COLO668 (cell line): ENCODE measurements around the gene BCAS3.

Experiments
- DNase-seq: peaks from one replicate; lab custom pipeline; 2025; ENCODE audit not compliant: unreplicated experiment; lab: John Stamatoyannopoulos, UW

Gene BCAS3

DNA sequence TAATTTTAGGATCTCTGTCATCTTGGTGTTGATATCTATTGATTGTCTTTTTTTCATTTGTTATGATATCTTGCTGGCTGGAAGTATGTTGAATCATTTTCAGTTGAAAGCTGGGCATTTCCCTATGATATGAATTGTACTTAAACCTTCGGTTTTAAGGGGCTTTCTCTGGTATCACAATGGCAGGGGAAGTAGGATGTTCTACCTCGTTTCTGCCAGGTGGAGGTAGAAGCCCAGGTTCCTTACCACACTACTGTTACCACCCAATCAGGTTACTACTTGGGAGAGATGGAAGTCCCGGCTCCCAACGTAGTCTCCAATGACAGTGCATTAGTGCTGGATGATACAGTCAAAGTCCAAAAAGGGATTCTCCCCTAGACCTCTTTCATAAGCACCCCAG is 440.3 kb downstream of the BCAS3 start:
- no peak for DNase-seq

DNA sequence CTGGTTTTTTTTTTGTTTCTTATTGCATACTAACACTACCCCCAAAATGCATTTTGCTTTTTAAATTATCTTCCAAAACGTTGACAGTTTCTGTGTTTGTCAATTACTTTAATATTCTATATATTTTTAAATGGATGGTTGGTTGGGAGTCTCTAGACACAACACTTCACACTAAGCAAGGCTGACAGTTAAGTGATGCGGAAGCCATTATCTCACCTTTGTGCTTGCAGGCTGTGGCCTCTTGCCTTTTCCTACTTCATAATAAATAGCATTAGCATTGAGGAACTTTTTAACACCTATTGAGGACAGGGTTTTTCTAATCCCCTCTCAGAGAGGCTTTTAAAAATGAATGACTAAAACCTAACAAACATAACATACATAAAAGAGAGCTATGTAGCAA is 441.2 kb downstream of the BCAS3 start:
- DNase-seq = no peak

DNA sequence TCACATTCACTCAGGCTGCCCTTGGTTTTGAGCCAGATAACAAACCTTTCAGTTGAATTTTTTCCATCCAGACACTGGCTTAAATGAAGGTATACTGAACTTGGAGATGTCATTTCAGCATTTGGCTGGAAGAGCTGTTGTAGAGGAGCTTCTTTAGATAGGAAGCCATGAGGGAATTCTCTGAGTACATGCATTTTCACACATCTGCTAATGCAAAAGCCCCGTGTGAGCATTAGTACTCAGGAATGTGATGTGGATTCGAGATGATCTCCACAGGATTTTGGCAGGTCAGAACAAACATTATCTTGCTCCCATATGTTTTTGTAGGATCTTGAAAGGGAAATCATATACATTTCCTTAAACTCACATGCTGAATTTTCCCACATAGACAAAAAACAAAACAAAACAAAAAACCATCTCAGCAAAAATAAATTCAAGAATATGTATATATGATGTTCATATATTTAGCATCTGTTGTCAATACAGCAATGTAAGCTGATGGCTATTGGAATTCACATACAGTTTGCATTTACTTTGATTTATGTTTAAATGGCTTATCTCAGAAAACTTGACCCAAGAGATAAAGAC is 444.8 kb downstream of the BCAS3 start:
- DNase-seq = no peak

DNA sequence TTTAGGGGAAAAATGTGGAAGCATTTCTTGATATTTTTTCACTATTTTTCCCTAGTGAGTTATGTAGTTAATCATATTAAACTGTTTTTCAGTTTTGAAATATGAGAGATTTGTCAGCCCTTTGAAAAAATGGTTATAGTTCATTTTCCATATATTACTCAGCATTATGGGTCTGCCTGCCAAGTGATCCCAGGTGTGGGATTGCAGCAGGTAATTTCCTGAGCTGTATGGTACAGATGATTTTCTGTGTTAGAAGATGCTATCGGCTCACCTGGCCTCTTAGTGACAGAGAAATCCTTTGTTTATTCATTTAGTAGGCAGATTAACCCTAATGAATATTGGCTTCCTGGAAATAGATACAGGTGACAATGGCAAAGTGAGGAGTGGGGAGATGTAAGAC is 446.9 kb downstream of the BCAS3 start:
- no peak for DNase-seq

DNA sequence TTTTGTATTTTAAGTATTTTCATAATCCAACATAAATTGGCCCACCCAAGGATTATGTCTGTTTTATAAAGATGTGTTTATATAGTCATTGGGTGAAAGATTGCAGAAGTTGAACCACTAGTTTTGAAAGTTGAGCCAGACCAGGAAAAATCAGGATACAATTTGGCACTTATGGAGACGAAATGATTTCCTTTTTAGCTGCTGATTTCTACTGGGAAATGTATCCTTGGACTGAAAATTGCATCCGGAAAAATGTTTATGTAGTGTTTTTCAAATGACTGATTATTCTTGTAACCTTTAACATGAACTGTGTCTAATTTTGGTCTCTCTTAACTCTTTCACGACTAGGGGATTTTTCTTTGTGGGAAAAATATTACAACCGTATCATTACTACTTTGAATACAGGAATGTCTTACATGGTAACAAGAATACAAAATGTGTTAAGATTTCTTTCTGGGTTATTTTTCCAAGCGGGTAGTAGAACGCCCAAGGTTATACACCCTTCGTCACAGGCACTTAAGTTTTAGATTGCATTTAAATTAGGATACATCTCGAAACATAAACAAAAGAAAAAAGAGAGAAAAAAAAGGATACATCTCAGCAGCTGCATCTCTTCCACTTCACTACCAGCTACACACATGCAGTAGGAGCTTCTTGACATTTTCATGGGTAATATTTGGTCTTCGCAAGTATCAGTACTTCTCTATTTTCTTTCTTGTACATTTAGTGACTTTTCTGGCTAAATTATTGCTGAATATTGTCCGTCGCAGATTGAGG is 449.0 kb downstream of the BCAS3 start:
- no peak for DNase-seq

DNA sequence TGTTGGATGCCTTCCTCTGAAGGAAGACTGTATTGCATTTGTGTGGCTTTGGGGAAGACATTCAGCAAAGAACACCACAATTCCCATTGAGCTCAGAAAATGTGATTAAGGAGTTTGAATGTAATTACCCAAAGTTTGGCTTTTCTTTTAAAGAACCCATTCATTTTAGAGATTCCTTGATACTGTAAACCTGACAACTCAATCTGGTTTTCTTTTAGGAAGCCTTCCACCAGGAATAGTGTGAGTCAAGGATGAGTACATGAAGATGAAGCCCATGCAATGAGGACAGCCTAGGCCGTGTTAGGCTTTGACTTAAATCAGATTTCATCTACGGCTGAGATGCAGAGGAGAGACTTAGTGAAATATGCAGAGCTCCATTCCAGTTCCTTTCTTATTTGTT is 450.3 kb downstream of the BCAS3 start:
- DNase-seq = no peak

DNA sequence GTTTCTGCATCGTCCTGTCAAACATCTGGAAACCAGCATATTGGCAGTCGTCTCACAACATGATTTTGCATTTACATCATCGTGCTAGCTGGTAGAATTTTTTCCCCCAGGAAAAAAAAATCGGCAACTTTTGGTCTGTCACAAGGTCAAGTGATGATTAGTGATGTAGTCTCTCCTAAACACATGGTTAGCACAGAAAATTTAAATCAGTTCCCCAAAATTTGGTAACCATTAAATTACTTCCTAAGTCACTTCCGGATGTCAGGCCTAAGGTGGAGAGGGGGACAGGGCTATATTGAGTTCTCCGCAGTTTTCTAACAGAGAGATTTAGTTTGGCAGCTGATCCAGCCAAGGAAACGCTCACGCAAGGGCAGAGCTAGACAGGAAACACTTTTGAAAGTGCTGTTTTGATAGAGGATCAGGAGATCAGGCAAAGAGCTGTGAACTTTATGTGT is 451.0 kb downstream of the BCAS3 start:
- DNase-seq = no peak

DNA sequence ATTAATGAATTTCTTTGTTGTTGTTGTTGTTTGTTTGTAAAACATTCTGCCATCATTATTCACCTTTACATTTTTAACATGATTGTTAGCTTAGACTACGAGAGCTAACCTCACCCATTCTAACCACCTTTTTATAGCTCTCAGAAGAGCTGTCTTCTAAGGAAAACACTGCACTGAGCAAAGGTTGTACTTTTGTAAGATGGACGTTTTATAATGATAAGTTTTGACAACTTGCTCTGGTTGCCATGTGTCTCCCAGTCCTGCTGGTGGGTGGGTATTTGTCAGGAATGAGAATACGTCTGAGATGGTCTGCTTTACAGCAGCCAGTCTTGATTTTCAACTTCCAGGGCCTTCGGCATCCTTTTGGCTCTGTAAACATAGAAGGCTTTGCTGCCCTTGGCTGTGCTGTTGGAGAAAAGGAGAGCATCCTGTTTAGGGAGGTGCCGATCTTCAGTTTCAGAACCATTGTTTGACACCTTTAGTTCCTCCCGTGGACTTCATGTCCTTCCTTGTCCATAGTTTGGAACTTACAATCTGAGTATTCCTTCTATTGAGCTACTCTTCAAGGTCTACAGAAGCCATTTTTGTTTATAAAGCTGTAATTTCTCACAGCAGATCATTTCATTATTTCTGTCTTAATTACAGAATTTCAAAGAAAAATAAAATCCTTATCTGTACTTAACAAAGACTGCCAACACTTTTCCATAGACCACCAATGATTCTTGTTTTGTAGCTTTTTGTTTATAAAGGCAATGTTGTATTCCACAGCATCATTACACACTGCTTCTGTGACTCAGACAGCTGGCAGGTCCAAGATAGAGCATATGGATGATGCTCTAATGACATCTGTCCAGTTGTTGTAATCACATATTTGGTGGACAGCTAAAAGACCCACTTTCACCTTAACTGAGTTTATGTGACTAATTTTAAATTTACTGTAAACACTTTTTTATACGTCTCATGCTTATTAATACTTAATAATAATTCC is 451.9 kb downstream of the BCAS3 start:
- DNase-seq = no peak

DNA sequence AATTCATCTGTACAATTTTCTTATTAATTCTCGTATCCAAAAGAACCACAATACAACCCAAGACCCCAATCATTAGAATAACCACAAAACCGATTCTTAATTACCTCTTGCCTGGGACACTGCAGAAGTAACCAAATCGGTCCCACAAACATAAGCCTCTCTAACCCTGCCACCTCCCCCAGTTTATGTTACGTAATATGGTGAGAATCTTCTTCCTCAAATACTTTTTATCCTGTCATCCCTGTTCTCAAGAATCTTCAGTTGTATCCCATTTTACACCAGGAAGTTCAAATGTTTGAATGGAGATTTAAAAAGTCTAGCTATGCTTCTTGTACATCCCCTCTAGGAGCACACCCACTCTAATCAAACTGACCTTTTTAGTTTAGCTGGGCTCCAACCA is 452.7 kb downstream of the BCAS3 start:
- no peak for DNase-seq

DNA sequence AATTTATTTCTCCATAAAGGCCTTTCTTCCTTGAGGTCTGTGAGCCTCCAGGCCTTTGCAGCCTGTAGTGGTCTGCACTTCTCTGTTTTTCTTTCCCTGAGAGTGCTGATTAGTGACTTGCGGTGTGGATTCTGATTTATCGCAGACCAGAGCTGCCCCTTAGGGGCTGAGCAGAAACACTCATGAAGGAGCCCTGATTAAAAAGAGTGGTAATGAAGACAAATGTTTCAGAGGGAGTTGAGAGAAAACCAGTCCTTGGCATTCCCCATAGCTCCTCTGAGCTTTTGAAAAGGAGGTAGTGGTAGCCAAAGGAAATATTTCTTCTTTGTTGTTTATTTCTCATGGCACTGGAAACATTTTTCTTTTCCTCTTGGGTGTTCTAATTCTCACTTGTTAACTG is 453.9 kb downstream of the BCAS3 start:
- no peak for DNase-seq

DNA sequence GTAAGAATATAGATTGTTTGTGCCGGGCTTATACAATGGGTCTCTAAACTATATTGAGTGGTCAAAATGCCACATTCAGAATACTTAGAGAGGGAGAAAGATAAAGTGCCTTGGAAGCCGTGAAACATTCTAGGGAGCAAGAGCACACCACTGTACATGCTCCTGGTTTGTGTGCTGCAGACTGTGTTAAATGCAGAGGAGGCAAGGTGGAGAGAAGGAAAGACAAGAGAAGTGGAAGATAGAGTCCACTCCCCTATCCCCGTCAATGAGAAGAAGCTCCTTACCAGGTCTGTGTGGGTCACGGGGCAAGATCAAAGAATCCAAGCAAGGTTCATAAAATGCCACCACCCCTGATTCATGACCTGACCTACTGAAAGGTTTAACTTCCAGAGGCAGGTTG is 454.9 kb downstream of the BCAS3 start:
- DNase-seq = no peak

DNA sequence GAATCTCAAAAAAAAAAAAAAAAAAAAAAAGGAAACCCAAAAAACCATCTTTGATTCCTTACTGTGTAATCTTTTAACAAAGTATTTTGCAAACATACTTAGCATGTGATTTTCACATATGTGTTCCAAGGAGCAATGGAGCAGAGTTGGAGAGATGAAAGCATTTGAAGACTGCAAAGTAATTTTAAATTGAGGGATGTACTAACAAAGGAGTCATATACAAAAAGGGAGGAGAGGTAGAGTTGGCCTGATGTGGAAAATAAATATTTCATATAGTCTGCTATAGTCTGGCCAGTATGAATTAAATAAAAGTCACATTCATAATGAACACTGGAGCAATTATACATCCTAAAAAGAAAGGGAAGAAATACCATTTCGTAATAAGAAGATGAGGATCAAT is 456.2 kb downstream of the BCAS3 start:
- DNase-seq = no peak

DNA sequence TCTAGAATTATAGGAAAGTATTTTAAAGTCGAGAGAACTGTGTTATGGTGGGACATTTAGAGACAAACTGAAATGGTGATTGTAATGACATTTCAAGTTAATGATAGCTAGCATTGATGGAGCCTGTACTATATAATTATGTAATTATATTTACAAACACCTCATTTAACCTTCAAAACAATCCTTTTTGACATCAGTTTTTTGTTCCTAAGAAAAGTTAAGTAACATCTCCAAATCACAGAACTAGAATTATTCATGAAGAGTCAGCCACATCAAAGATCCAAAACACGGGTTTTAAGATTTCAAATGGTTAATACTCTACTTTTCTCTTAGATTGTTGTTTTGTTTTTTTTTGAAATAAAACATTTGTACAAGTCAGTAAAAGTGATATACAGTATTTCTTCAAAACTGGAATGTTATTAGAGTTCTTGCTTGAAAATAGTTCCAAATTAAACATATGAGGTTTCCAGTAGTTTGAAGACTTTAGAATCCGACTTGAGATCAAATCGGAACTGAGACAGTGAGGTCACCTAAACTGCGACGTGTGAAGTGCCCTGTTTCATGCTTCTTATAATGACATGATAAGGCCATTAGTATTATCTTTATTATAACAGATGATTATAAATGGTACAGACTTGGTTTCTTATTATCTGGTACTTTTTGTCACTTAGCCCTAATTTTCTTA is 457.0 kb downstream of the BCAS3 start:
- no peak for DNase-seq

DNA sequence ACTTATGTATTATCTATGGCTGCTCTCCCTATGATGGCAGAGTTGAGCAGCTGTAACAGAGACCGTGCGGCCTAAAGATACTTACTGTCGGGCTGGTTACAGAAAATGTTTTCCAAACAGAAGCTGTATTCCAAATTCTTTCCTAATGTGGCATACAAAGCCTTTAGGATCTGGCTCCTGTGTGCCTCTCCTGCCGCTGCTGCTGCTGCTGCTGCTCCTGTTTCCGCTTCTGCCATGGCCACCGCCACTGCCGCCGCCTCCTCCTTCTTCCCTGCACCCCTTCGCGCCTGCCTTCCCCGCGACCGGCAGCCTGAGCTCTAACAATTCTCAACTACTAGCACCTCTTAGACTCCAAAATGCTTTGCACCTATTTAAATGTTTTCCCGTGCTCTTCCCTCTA is 458.1 kb downstream of the BCAS3 start:
- DNase-seq = no peak

DNA sequence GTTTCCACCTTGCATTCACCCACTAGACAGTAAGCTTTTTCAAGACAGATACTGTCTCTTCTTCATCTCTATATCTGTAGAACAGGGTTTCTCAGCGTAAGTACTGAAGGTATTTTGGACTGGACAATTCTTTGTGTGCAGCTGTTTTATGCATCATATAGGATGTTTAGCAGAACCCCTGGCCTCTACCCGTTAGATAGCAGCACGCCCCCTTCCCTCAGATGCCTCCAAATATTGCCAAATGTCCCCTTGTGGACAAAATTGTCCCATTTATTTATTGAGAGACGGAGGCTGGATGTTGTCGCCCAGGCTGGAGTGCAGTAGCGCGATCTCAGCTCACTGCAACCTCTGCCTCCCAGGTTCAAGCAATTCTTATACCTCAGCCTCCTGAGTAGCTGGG is 458.6 kb downstream of the BCAS3 start:
- no peak for DNase-seq

DNA sequence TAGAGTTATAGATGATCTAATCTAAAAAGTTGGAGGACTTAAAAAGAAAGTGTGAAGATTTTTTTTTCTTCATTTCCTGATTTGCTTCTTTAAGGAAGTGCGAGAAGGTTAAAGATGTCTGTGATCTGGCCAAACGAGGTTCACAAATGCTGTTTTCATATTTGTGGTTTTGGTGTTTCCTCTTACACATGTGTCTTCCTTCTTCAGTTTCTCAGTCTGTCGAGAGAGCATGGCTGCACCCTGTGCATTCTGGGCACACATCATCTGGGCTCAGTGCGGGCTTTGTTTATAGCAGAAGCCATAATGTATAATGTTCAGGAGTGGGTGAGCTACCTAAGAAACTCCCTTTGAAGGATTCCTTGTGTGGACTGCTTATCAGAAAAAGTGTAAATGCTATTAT is 461.6 kb downstream of the BCAS3 start:
- DNase-seq = no peak

DNA sequence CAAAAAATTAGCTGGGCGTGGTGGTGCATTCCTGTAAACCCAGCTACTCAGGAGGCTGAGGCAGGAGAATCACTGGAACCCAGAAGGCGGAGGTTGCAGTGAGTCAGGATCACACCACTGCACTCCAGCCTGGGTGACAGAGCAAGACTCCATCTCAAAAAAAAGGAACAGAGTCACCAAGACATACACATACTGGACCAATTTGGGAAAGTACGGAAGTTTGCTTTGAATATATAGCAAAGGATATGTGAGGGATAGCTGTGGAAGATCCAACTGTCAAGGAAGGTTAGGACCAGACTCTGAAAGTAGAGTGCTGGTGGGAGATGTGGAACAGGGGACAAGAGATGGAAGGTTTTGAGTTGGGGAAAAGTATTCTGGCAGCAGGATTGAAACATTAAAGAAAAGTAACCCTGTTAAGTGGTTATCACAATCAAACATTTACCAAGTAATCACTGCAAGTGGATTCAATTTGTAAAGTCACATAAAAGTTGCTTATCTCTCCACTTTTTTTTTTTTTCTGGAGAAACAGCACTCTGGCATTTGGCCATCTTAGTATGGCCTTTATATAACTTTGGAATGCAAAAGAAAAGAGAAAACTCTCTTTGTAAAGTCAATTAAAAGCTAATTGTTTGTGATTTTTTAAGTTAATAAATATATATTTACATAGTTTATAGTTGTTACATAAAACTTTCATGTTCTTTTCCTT is 462.6 kb downstream of the BCAS3 start:
- DNase-seq = no peak

DNA sequence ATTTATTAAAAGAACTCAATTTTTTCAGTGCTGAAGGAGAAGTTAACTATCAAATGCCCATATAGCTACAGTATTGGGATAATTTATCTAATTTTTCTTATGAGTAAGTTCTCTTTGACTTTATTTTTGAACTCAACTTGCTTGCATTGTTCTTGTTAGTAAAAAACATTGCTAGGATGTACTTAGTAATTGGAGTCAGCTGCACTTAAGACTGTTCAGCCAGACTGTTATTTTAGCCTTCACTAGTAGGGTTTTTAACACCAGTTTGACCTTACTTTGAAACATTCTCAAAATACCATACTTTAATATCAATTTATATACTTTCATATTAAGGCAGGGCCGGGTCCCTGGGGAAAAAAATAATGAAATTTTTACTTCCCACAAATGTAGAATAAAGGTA is 465.4 kb downstream of the BCAS3 start:
- no peak for DNase-seq

DNA sequence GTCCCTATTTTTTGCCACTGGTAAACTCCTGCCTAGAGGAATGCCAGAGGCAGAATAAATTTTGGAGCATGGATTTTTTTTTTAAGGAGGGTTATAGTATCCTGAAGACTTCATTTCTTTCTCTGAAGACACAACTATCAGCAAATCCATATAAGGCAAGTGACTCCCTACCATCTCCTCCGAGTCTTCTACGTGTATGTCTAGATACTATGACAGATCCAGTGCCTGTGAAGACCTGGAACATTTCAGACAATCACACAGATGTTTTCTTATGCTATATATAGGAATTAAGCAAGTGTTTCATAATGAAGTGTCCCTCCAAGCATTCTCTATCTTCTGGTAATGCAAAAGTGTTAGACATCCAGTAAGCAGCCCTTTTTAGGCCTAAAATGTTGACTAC is 466.5 kb downstream of the BCAS3 start:
- DNase-seq = no peak
